Uterus (tissue), 2 donors: Measurements from ENCODE around the gene SCFD2.

Experiments
- POLR2A ChIP-seq, 2 donors: fragments of 450-650 bp; IDR thresholded peaks; one replicate each; pipeline ENCODE4 v1.6.1; 2016; ENCODE audit warnings: antibody characterized with exemption in 2 of 2, mild to moderate bottlenecking in 1 of 2, moderate library complexity in 1 of 2
- TF ChIP-seq, protein P1 (sequence below), 4 experiments: fragments of 200-600 bp in 2 of 4; fragments of 450-650 bp in 2 of 4; sonication (generic) in 2 of 4; IDR thresholded peaks; one replicate each; pipeline ENCODE4 v1.5.1; 2016 to 2019; ENCODE audit warnings: antibody characterized with exemption in 4 of 4, mild to moderate bottlenecking in 2 of 4, moderate library complexity in 1 of 4

GRCh38 chr4:53018471-53018870 lies 347.4 kb downstream of the SCFD2 start:
- TF ChIP-seq, protein P1, sequence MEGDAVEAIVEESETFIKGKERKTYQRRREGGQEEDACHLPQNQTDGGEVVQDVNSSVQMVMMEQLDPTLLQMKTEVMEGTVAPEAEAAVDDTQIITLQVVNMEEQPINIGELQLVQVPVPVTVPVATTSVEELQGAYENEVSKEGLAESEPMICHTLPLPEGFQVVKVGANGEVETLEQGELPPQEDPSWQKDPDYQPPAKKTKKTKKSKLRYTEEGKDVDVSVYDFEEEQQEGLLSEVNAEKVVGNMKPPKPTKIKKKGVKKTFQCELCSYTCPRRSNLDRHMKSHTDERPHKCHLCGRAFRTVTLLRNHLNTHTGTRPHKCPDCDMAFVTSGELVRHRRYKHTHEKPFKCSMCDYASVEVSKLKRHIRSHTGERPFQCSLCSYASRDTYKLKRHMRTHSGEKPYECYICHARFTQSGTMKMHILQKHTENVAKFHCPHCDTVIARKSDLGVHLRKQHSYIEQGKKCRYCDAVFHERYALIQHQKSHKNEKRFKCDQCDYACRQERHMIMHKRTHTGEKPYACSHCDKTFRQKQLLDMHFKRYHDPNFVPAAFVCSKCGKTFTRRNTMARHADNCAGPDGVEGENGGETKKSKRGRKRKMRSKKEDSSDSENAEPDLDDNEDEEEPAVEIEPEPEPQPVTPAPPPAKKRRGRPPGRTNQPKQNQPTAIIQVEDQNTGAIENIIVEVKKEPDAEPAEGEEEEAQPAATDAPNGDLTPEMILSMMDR (IDR thresholded peaks at IDR 0.05) = no peak
- no peak for TF ChIP-seq POLR2A (IDR thresholded peaks at IDR 0.05)
